SK-N-MC (cell line): Measurements from ENCODE around the gene PAN2.

ENCODE experiments used
- EZH2 ChIP-seq: fragments of 200-600 bp; sonication (generic); IDR thresholded peaks from one replicate; pipeline ENCODE4 v1.6.1; 2017; ENCODE audit warnings: antibody characterized with exemption
- FOXP2 ChIP-seq: optimal IDR thresholded peaks from 2 replicates; pipeline ENCODE3; 2011; ENCODE audit warnings: mild to moderate bottlenecking, moderate library complexity; ENCODE audit not compliant: insufficient read depth; ENCODE audit errors: extremely low read length, control extremely low read depth
- POLR2AphosphoS5 ChIP-seq: IDR thresholded peaks from 2 replicates; pipeline ENCODE4 v1.6.1; 2012; ENCODE audit warnings: mild to moderate bottlenecking, low read depth, low read length, borderline replicate concordance

- TF ChIP-seq EZH2 (no peak), POLR2AphosphoS5 (no peak), FOXP2 (no peak)
These were observed 17.5 kb upstream of the PAN2 start for GRCh38 chr12:56351325-56351724.
